GM23338 (cell line): Measurements from ENCODE around the gene METTL6. TPM values are rescaled to one million over a fixed set of nuclear protein-coding genes. Genes with fewer than 3 reads are reported as not detected.

Experiments used
- ATAC-seq: fragments of 200-7000 bp; cut with Tn5 transposase; 3 replicates; pipeline ENCODE4 v1.9.1; 2020
- DNase-seq: peaks from one replicate; pipeline ENCODE4 v3.0.0-alpha.2; 2015; ENCODE audit warnings: low spot score
- H2AFZ ChIP-seq: fragments of 200-600 bp; sonication (generic); 2 replicates; pipeline ENCODE4 v1.8.0; 2016; ENCODE audit warnings: antibody characterized with exemption, mild to moderate bottlenecking, moderate library complexity
- H3F3A ChIP-seq: fragments of 200-600 bp; sonication (generic); replicated peaks from 2 replicates; pipeline ENCODE4 v1.8.0; 2017; ENCODE audit warnings: antibody characterized with exemption, mixed run types, low read depth
- H3K27ac ChIP-seq: fragments of 200-600 bp; sonication (generic); 2 replicates; pipeline ENCODE4 v1.6.1; 2016; ENCODE audit warnings: low read depth
- H3K27me3 ChIP-seq: fragments of 200-600 bp; sonication (generic); 2 replicates; pipeline ENCODE4 v1.8.0; 2016; ENCODE audit warnings: mild to moderate bottlenecking, mixed run types, moderate library complexity; ENCODE audit not compliant: insufficient read depth
- H3K36me3 ChIP-seq: fragments of 200-600 bp; sonication (generic); 2 replicates; pipeline ENCODE4 v1.8.0; 2016; ENCODE audit warnings: mild to moderate bottlenecking; ENCODE audit not compliant: insufficient read depth
- H3K4me1 ChIP-seq: fragments of 200-600 bp; sonication (generic); 2 replicates; pipeline ENCODE4 v1.8.0; 2016; ENCODE audit warnings: mild to moderate bottlenecking, moderate library complexity; ENCODE audit not compliant: insufficient read depth
- H3K4me2 ChIP-seq: fragments of 200-600 bp; sonication (generic); 2 replicates; pipeline ENCODE4 v1.7.1; 2017; ENCODE audit warnings: mixed run types
- H3K4me3 ChIP-seq: fragments of 200-600 bp; sonication (generic); 2 replicates; pipeline ENCODE4 v1.6.1; 2016; ENCODE audit warnings: mixed run types
- H3K79me2 ChIP-seq: fragments of 200-600 bp; sonication (generic); replicated peaks from 2 replicates; pipeline ENCODE4 v1.8.0; 2017; ENCODE audit warnings: mild to moderate bottlenecking; ENCODE audit not compliant: insufficient read depth
- H3K9me2 ChIP-seq: fragments of 200-600 bp; sonication (generic); 2 replicates; pipeline ENCODE4 v1.8.0; 2017; ENCODE audit not compliant: insufficient read depth
- H4K20me1 ChIP-seq: fragments of 200-600 bp; sonication (generic); replicated peaks from 2 replicates; pipeline ENCODE4 v1.8.0; 2017; ENCODE audit warnings: mild to moderate bottlenecking; ENCODE audit not compliant: insufficient read depth
- H3K27ac Mint-ChIP-seq: 2 replicates; pipeline ENCODE4 v1.8.0; 2020; ENCODE audit warnings: inconsistent platforms, mild to moderate bottlenecking, moderate library complexity, mixed read lengths
- H3K27me3 Mint-ChIP-seq: 3 replicates; pipeline ENCODE4 v1.8.0; 2022; ENCODE audit warnings: low read depth, mild to moderate bottlenecking, moderate library complexity, mixed read lengths, inconsistent platforms; ENCODE audit not compliant: insufficient read depth, poor library complexity
- H3K36me3 Mint-ChIP-seq: 3 replicates; pipeline ENCODE4 v1.8.0; 2021; ENCODE audit warnings: low read depth, mild to moderate bottlenecking, inconsistent platforms, moderate library complexity, mixed read lengths
- H3K4me1 Mint-ChIP-seq: 3 replicates; pipeline ENCODE4 v1.8.0; 2020; ENCODE audit warnings: mild to moderate bottlenecking, inconsistent platforms, mixed read lengths
- H3K4me3 Mint-ChIP-seq: 3 replicates; pipeline ENCODE4 v1.8.0; 2021; ENCODE audit warnings: moderate library complexity, mild to moderate bottlenecking, inconsistent platforms, mixed read lengths
- H3K9me3 Mint-ChIP-seq: 3 replicates; pipeline ENCODE4 v1.8.0; 2020; ENCODE audit warnings: moderate library complexity, mild to moderate bottlenecking, inconsistent platforms, mixed read lengths
- EZH2 ChIP-seq: fragments of 200-600 bp; sonication (generic); IDR thresholded peaks from one replicate; pipeline ENCODE4 v1.8.0; 2017; ENCODE audit warnings: antibody characterized with exemption, mild to moderate bottlenecking, low read depth; ENCODE audit not compliant: unreplicated experiment
- JUNB ChIP-seq: IDR thresholded peaks from one replicate; pipeline ENCODE4 v1.6.1; 2016; ENCODE audit warnings: antibody characterized with exemption; ENCODE audit not compliant: unreplicated experiment
- NANOG ChIP-seq: IDR thresholded peaks from 2 replicates; pipeline ENCODE4 v1.6.1; 2016; ENCODE audit warnings: antibody characterized with exemption, borderline replicate concordance
- ZNF114 ChIP-seq: fragments of 250-450 bp; sonication (Bioruptor Pico); IDR thresholded peaks from 2 replicates; pipeline ENCODE4 v1.5.0; 2020; ENCODE audit warnings: mild to moderate bottlenecking, moderate library complexity
- ZNF331 ChIP-seq: fragments of 250-450 bp; sonication (Bioruptor Pico); IDR thresholded peaks from 2 replicates; pipeline ENCODE4 v1.5.0; 2020; ENCODE audit warnings: low read depth, mild to moderate bottlenecking, moderate library complexity
- ZNF462 ChIP-seq: fragments of 250-450 bp; sonication (Bioruptor Pico); IDR thresholded peaks from 2 replicates; pipeline ENCODE4 v1.5.0; 2020; ENCODE audit warnings: mild to moderate bottlenecking, moderate library complexity
- polyA plus RNA-seq: library from polyadenylated mRNA; unstranded; fragments of >200 nt; fragmentation: Nextera tagmentation; extraction: Ambion mirVana; gene quantifications from 2 replicates; pipeline ENCODE4 v1.2.1, GENCODE V29; 2016
- total RNA-seq: library from RNA; depleted of rRNA; stranded (reverse); fragments of >200 nt; shearing (Covaris generic); gene quantifications from 2 replicates; pipeline ENCODE4 v1.2.3, GENCODE V29; 2014

Gene METTL6
- total and polyA plus RNA-seq, 2 experiments from 2014 or later, result 15.1 to 17.8 TPM

GRCh38 chr3:15453501-15453900 lies 26.2 kb upstream of the METTL6 start:
- Histone ChIP-seq H4K20me1 (no peaks in the 10 kb centered on the region), H3F3A (no peaks in the 10 kb centered on the region), H3K9me2 (no peaks in the 10 kb centered on the region), H2AFZ (no peak overlapping the region), H3K4me2 (no peak overlapping the region), H3K27me3 (no peaks in the 10 kb centered on the region), H3K4me1 (no peaks in the 10 kb centered on the region), H3K36me3 (no peaks in the 10 kb centered on the region), H3K4me3 (no peak overlapping the region), H3K79me2 (no peaks in the 10 kb centered on the region), H3K27ac (no peak overlapping the region)
- no peaks in the 10 kb centered on the region for H3K4me1 Mint-ChIP-seq
- TF ChIP-seq ZNF114 (CRISPR knock-in tag), result no peak
- TF ChIP-seq ZNF462, result no peak
- TF ChIP-seq EZH2, result no peak
- ATAC-seq (no peak), DNase-seq (no peak)
- H3K9me3 Mint-ChIP-seq, result no peaks in the 10 kb centered on the region
- no peak overlapping the region for H3K4me3 Mint-ChIP-seq
- H3K36me3 Mint-ChIP-seq, result no peaks in the 10 kb centered on the region; the same call in 2 of the 3 replicates
- H3K27ac Mint-ChIP-seq, result no peak overlapping the region
- peaks cover 2% of the 10 kb centered on the region for H3K27me3 Mint-ChIP-seq

- no peak for TF ChIP-seq JUNB
- TF ChIP-seq ZNF331 (CRISPR knock-in tag), result no peak
- TF ChIP-seq EZH2, result no peak
- TF ChIP-seq NANOG, result no peak
- Mint-ChIP-seq H3K4me1 (no peaks in the 10 kb centered on the region), H3K4me3 (no peak overlapping the region), H3K9me3 (no peaks in the 10 kb centered on the region), H3K27me3 (peaks cover 2% of the 10 kb centered on the region), H3K36me3 (no peaks in the 10 kb centered on the region; the same call in 2 of the 3 replicates), H3K27ac (no peak overlapping the region)
- Histone ChIP-seq H3K4me3 (no peak overlapping the region), H3K27ac (no peak overlapping the region), H3K4me1 (no peaks in the 10 kb centered on the region), H3K9me2 (no peaks in the 10 kb centered on the region), H3K79me2 (no peaks in the 10 kb centered on the region), H4K20me1 (no peaks in the 10 kb centered on the region), H2AFZ (no peak overlapping the region), H3K27me3 (no peaks in the 10 kb centered on the region), H3K36me3 (no peaks in the 10 kb centered on the region), H3K4me2 (no peak overlapping the region), H3F3A (no peaks in the 10 kb centered on the region)
- ATAC-seq (no peak), DNase-seq (no peak)
Measured at GRCh38 chr3:15452961-15453360, 25.6 kb upstream of the METTL6 start.
